CD8-positive, alpha-beta memory T cell (primary cell): Measurements from ENCODE around the gene LNX1. TPM values are rescaled to one million over a fixed set of nuclear protein-coding genes. Genes with fewer than 3 reads are reported as not detected.

ENCODE experiments used
- CTCF ChIA-PET: fragments of 350-600 bp; sonication (Branson Sonifier 250); formaldehyde crosslinking; loops from one replicate; lab custom pipeline; 2021; ENCODE audit warnings: antibody characterized with exemption; lab: Charles Lee
- POLR2A ChIA-PET: fragments of 350-600 bp; sonication (Branson Sonifier 250); formaldehyde crosslinking; loops from one replicate; lab custom pipeline; 2021; ENCODE audit warnings: antibody characterized with exemption; lab: Charles Lee
- DNase-seq, 5 donors: peaks; one replicate each; pipeline versions ENCODE4 v3.0.0 to v3.0.0-alpha.2; 2020 to 2022; ENCODE audit warnings: mixed read lengths in 1 of 5
- H3K27ac ChIP-seq: one replicate; pipeline ENCODE4 v1.7.0; 2013; ENCODE audit warnings: low read depth, mild to moderate bottlenecking, low read length, moderate library complexity
- H3K27me3 ChIP-seq: 2 replicates; pipeline ENCODE4 v1.7.0; 2013; ENCODE audit warnings: low read length, mild to moderate bottlenecking; ENCODE audit not compliant: insufficient read depth, poor library complexity, severe bottlenecking
- H3K36me3 ChIP-seq: 2 replicates; pipeline ENCODE4 v1.7.0; 2013; ENCODE audit warnings: mild to moderate bottlenecking, low read length, moderate library complexity; ENCODE audit not compliant: insufficient read depth
- H3K4me1 ChIP-seq: 2 replicates; pipeline ENCODE4 v1.7.0; 2013; ENCODE audit warnings: mild to moderate bottlenecking, low read length, moderate library complexity; ENCODE audit not compliant: insufficient read depth
- H3K4me3 ChIP-seq: 2 replicates; pipeline ENCODE4 v1.7.0; 2013; ENCODE audit warnings: mild to moderate bottlenecking, low read length
- H3K9me3 ChIP-seq: 2 replicates; pipeline ENCODE4 v1.7.0; 2013; ENCODE audit warnings: mild to moderate bottlenecking, low read length
- H3K27ac Mint-ChIP-seq, 8 donors: one replicate each; pipeline ENCODE4 v1.8.0; 2020 to 2021; ENCODE audit warnings: mixed read lengths in 8 of 8, mild to moderate bottlenecking in 6 of 8, inconsistent platforms in 3 of 8, moderate library complexity in 3 of 8
- H3K27me3 Mint-ChIP-seq, 2 donors: one replicate each; pipeline ENCODE4 v1.8.0; 2020 to 2021; ENCODE audit warnings: mixed read lengths in 2 of 2, mild to moderate bottlenecking in 1 of 2, moderate library complexity in 1 of 2
- H3K36me3 Mint-ChIP-seq, 3 donors: one replicate each; pipeline ENCODE4 v1.8.0; 2020 to 2021; ENCODE audit warnings: mixed read lengths in 3 of 3, inconsistent platforms in 1 of 3, mild to moderate bottlenecking in 1 of 3
- H3K4me1 Mint-ChIP-seq, 3 donors: one replicate each; pipeline ENCODE4 v1.8.0; 2020 to 2021; ENCODE audit warnings: mixed read lengths in 3 of 3, inconsistent platforms in 1 of 3, mild to moderate bottlenecking in 1 of 3
- H3K4me3 Mint-ChIP-seq, 7 donors: one replicate each; pipeline ENCODE4 v1.8.0; 2020 to 2021; ENCODE audit warnings: mixed read lengths in 7 of 7, mild to moderate bottlenecking in 6 of 7, moderate library complexity in 4 of 7, inconsistent platforms in 2 of 7
- H3K9me3 Mint-ChIP-seq, 5 donors: one replicate each; pipeline ENCODE4 v1.8.0; 2020 to 2022; ENCODE audit warnings: mixed read lengths in 5 of 5, mild to moderate bottlenecking in 3 of 5, moderate library complexity in 2 of 5, inconsistent platforms in 1 of 5
- polyA plus RNA-seq: library from polyadenylated mRNA; unstranded; fragments of 300-500 nt; fragmentation: Illumina TruSeq; gene quantifications from one replicate; pipeline ENCODE4 v1.2.3, GENCODE V29; 2021
- total RNA-seq, 2 experiments: library from RNA; stranded (reverse); gene quantifications; one replicate each; pipeline ENCODE4 v1.2.3, GENCODE V29; 2021

Gene LNX1
- total and polyA plus RNA-seq, 3 experiments from 2014 or later: 0.30 TPM; not detected in 2

DNA sequence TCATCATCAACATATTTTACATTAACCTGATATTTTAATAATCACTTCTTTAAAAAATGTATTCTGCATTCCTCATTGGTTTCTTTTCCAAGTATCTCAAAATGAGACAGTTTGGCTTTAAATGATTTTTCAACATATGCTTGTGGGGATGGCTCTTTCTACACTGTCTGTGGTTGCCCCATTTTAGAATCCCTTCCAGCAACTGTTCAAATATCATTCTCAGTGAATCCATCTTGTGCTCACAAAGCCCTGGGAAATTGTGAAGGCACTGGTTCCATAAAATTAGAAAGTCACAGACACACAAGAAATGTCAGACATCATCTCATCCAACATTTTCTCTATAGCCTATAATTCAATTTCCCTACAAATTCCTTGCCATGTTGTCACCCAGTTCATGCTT lies 103.5 kb downstream of the LNX1 start:
- H3K4me3 Mint-ChIP-seq: no peak overlapping the region
- H3K27ac Mint-ChIP-seq: no peak overlapping the region
- no peaks in the 10 kb centered on the region for H3K4me1 ChIP-seq
- H3K9me3 ChIP-seq: no peaks in the 10 kb centered on the region
- H3K27ac ChIP-seq: no peak overlapping the region
- CTCF ChIA-PET: no interaction called here
- POLR2A ChIA-PET: no interaction called here
- peaks cover 10 to 38% of the 10 kb centered on the region in 2 donors for H3K27me3 Mint-ChIP-seq
- H3K4me3 ChIP-seq: no peak overlapping the region
- no peak for DNase-seq
- no peaks in the 10 kb centered on the region for H3K36me3 ChIP-seq
- H3K4me1 Mint-ChIP-seq: no peaks in the 10 kb centered on the region
- H3K9me3 Mint-ChIP-seq: peaks cover 0 to 2% (median 0%) of the 10 kb centered on the region in 5 donors
- peaks cover 0 to 1% (median 0%) of the 10 kb centered on the region in 3 donors for H3K36me3 Mint-ChIP-seq
- H3K27me3 ChIP-seq: no peaks in the 10 kb centered on the region

DNA sequence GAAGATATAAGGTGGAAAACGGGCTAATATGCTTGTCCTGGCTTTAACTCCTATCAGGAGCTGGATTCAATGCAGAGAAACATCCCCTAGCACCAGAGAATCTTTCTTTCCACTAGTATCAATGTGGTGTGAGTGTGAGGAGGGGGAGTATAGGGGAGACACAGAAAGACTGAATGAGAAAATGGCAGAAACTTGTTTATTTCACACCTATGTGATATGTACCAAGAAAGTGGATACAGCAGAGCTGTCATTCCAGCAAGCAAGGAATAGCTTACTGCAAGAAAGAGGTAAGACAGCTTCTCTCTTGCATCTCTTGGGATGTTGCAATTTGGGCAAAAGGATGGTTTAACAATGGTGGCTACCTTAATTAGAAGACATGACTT lies 105.6 kb downstream of the LNX1 start:
- Mint-ChIP-seq H3K9me3 (peaks cover 0 to 5% (median 0%) of the 10 kb centered on the region in 5 donors), H3K36me3 (peaks cover 0 to 1% (median 0%) of the 10 kb centered on the region in 3 donors), H3K4me1 (no peaks in the 10 kb centered on the region), H3K4me3 (no peak overlapping the region), H3K27ac (no peak overlapping the region), H3K27me3 (peaks cover 10 to 52% of the 10 kb centered on the region in 2 donors)
- H3K27ac ChIP-seq: no peak overlapping the region
- POLR2A ChIA-PET: no interaction called here
- H3K27me3 ChIP-seq: no peaks in the 10 kb centered on the region
- no peaks in the 10 kb centered on the region for H3K36me3 ChIP-seq
- no peak overlapping the region for H3K4me3 ChIP-seq
- DNase-seq: no peak
- no peaks in the 10 kb centered on the region for H3K9me3 ChIP-seq
- H3K4me1 ChIP-seq: no peaks in the 10 kb centered on the region
- CTCF ChIA-PET: no interaction called here

DNA sequence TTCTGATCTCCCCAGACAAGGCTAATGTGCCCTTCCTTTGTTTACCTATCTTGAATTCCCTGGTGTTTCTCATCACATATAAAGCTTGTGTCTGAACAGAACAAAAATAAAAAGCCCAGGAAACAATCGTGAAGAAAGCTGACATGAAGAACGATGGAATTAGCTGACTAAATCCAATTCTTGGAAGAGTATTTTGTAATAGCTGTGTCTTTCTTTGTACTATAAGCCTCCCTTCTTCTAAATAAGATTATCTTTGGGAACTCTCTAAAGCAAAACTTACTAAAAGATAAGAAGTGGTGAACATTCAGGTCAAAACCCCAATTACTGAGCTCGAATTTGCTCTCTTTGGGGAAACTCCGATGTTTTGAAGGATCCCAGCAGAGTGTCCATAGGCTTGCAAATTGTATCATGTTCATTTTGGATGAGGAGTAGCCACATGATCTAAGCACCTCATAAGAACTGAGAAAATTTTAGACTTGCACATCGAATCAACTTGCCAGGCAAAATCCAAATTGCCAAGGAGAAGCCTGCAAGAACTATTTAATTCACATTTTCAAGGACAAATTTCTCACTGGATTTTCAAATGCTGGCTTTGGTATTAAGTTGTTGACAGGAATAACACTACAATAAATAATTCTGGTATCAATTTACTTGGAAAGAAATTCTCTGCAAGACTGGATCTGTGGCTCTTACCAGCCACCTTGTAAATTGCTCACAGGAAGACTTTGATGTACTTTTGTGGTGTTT lies 106.2 kb downstream of the LNX1 start:
- H3K9me3 ChIP-seq: no peaks in the 10 kb centered on the region
- CTCF ChIA-PET: no interaction called here
- Mint-ChIP-seq H3K4me3 (no peak overlapping the region), H3K27ac (no peak overlapping the region), H3K9me3 (peaks cover 0 to 5% (median 0%) of the 10 kb centered on the region in 5 donors), H3K36me3 (peaks cover 0 to 1% (median 0%) of the 10 kb centered on the region in 3 donors), H3K27me3 (peaks cover 10 to 53% of the 10 kb centered on the region in 2 donors), H3K4me1 (no peaks in the 10 kb centered on the region)
- DNase-seq: no peak
- H3K4me3 ChIP-seq: no peak overlapping the region
- POLR2A ChIA-PET: no interaction called here
- H3K4me1 ChIP-seq: no peaks in the 10 kb centered on the region
- H3K27me3 ChIP-seq: no peaks in the 10 kb centered on the region
- no peaks in the 10 kb centered on the region for H3K36me3 ChIP-seq
- no peak overlapping the region for H3K27ac ChIP-seq

DNA sequence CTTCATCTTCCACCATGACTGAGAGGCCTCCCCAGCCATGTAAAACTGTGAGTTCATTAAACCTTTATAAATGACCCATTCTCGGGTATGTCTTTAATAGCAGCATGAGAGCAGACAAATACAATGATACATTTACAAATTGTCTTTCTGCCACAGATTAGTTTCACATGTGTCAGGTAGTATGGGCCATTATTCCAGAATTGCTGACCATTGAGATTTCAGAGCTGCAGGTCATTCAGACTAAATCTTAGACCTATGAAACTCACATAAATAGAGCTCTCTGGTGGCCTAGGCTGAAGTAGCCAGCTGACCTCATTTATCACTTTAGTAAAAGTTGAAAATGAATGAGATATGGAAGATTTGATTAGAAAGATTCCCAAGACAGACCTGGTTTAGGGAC lies 108.0 kb downstream of the LNX1 start:
- Mint-ChIP-seq H3K27ac (no peak overlapping the region), H3K4me1 (no peaks in the 10 kb centered on the region), H3K27me3 (peaks cover 9 to 55% of the 10 kb centered on the region in 2 donors), H3K4me3 (no peak overlapping the region), H3K36me3 (peaks cover 0 to 1% (median 0%) of the 10 kb centered on the region in 3 donors), H3K9me3 (peaks cover 0 to 5% (median 0%) of the 10 kb centered on the region in 5 donors)
- POLR2A ChIA-PET: no interaction called here
- H3K4me1 ChIP-seq: no peaks in the 10 kb centered on the region
- H3K27ac ChIP-seq: no peak overlapping the region
- H3K27me3 ChIP-seq: no peaks in the 10 kb centered on the region
- CTCF ChIA-PET: no interaction called here
- no peaks in the 10 kb centered on the region for H3K36me3 ChIP-seq
- H3K9me3 ChIP-seq: no peaks in the 10 kb centered on the region
- no peak for DNase-seq
- H3K4me3 ChIP-seq: no peak overlapping the region

DNA sequence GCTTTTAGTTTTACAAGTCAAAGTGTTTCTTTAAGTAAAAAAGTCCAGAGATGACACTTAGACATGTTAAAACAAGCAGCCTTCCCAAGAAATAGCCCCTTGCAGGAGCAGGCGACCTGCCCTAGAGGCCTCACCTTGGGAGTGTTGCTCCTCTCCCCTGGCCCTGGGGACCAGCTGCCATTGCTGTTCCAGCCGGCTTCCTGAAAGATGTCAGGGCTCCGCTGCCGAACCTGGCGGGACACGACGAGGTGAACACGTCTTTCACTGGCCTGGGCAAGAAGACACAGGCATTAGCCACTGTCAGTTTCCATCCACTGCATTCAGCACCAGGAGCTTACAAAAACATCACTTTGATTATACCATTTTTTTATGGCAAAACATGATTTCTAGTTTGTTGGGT lies 109.7 kb downstream of the LNX1 start:
- Mint-ChIP-seq H3K36me3 (peaks cover 0 to 1% (median 0%) of the 10 kb centered on the region in 3 donors), H3K27me3 (peaks cover 3 to 46% of the 10 kb centered on the region in 2 donors), H3K4me3 (no peak overlapping the region), H3K4me1 (no peaks in the 10 kb centered on the region), H3K27ac (no peak overlapping the region), H3K9me3 (peaks cover 0 to 5% (median 0%) of the 10 kb centered on the region in 5 donors)
- Histone ChIP-seq H3K27ac (no peak overlapping the region), H3K27me3 (no peaks in the 10 kb centered on the region), H3K9me3 (no peaks in the 10 kb centered on the region), H3K36me3 (no peaks in the 10 kb centered on the region), H3K4me3 (no peak overlapping the region), H3K4me1 (no peaks in the 10 kb centered on the region)
- no peak for DNase-seq
- CTCF ChIA-PET: no interaction called here
- POLR2A ChIA-PET: no interaction called here

DNA sequence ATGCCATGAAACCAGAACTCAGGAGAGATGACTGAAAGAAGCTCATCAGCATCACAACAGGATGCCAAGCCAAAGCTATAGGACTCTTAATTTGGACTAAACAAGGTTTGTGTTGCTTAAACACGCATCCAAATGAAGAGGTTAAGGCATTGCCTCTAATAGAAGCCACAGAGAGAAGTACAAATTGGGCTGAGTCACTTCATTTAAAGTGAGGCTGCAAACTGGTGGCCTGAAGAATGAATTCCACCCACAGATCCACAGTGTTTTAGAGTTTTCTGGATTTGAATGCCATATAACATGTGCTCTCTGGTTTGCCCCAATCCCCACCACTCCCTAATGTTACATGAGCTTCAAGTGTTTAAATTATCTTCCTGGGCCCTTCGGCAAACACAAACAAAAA lies 110.4 kb downstream of the LNX1 start:
- Histone ChIP-seq H3K36me3 (no peaks in the 10 kb centered on the region), H3K4me1 (no peaks in the 10 kb centered on the region), H3K4me3 (no peak overlapping the region), H3K27me3 (no peaks in the 10 kb centered on the region), H3K9me3 (no peaks in the 10 kb centered on the region), H3K27ac (no peak overlapping the region)
- POLR2A ChIA-PET: no interaction called here
- CTCF ChIA-PET: no interaction called here
- Mint-ChIP-seq H3K27me3 (peaks cover 0 to 40% of the 10 kb centered on the region in 2 donors), H3K4me1 (no peaks in the 10 kb centered on the region), H3K4me3 (no peak overlapping the region), H3K36me3 (peaks cover 0 to 1% (median 0%) of the 10 kb centered on the region in 3 donors), H3K27ac (no peak overlapping the region), H3K9me3 (peaks cover 0 to 5% (median 0%) of the 10 kb centered on the region in 5 donors)
- no peak for DNase-seq

DNA sequence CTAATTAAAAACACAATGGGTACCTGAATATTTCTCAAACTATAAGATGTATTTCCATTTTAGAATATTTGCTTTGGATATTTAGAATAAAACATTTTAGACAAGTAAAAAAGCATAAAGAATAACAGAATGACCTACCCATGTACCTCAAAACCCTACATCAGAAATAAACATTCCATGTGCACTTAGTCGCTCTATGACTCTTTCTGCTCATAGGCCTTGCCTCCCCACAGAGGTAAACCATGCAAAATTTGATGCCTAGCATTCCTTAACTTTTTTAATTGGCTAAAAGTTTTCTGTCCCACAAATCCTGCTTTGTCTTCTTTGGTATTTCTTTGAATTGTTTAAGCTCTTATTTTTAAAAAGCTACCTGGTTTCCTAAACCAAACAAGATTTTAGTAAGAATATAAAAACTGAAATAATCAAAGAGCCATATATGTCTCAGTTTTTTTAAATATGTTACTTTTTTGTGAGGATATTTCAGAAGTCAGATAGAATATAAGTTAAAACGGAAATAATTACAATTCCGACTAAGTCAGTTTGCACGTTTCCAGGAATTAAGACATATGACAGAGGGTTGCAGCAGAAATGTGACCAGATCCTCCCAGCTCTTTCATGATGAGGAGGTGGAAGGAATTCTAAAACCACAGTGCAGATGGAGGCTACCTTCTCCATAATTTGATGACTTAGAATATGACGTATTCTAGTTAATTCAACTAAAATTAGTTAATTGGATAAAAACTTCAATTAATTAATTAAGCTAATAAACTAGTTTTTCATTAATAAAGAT lies 111.4 kb downstream of the LNX1 start:
- Histone ChIP-seq H3K36me3 (no peaks in the 10 kb centered on the region), H3K9me3 (no peaks in the 10 kb centered on the region), H3K4me1 (no peaks in the 10 kb centered on the region), H3K27ac (no peak overlapping the region), H3K27me3 (no peaks in the 10 kb centered on the region), H3K4me3 (no peak overlapping the region)
- no peak for DNase-seq
- ChIA-PET CTCF (no interaction called here), POLR2A (no interaction called here)
- no peak overlapping the region for H3K27ac Mint-ChIP-seq
- H3K4me1 Mint-ChIP-seq: no peaks in the 10 kb centered on the region
- H3K4me3 Mint-ChIP-seq: no peak overlapping the region
- H3K9me3 Mint-ChIP-seq: peaks cover 0 to 5% (median 0%) of the 10 kb centered on the region in 5 donors
- H3K27me3 Mint-ChIP-seq: peaks cover 0 to 35% of the 10 kb centered on the region in 2 donors
- peaks cover 0 to 1% (median 0%) of the 10 kb centered on the region in 3 donors for H3K36me3 Mint-ChIP-seq
